ENCODE data around the gene UBFD1. TPM values are rescaled to one million over a fixed set of nuclear protein-coding genes. Genes with fewer than 3 reads are reported as not detected.
"Not testable (repeated sequence)": the region's sequence is repeated elsewhere in the genome, so short reads cannot be mapped to it uniquely, and the experiment has no call there.

UBFD1 gene
- polyA plus RNA-seq, 3 donors = 68.4 to 70.0 (median 69.8) TPM

DNA sequence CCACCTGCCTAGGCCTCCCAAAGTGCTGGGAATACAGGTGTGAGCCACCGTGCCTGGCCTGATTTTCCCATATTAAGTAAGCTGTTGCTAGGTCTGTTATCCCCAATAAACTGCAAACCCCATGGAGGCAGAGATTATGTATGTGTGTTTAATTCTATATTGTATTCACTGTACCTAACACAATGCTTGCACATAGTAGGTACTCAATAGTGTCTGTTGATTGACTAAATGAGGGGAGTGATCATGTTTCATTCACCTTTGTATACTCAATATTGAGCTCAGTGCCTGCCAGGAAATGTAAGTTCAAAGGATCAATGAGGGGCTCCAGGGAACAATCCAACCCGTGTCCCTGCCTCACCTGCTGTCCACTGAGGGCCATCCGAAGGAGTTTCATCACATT, 32.6 kb upstream of the UBFD1 start:
- DNase-seq (ENCODE audit: low read depth in 3 of 3, low spot score in 2 of 3) = no peak

DNA sequence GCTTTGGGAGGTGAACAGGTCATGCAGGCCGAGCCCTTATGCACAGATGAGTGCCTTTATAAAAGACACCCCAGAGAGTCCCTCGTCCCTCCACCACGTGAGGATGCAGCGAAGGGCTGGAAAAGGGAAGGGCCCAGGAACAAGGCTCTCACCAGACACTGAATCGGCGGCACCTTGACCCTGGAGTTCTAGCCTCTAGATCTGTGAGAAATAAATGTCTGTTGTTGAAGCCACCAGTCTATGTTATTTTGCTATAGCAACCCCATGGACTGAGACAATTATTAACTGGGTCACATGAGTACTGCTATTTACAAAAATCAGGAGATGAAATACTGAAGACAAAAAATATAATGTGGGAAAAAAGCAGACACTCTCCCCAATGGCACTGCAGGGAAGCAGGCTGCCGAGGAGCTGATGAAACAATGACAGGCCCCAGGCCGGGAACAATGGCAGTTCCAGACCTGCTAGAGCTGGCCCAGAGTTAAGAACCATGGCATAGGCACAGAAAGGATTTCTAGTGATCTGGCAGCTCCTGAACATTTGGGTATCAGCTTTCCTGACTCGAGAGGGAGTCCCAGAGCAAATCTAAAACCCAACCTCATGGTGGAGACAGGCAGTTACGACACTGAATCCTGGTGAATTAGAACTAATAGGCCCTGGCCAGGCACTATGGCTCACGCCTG, 29.4 kb upstream of the UBFD1 start:
- no peak for DNase-seq (ENCODE audit: low read depth in 3 of 3, low spot score in 2 of 3)

DNA sequence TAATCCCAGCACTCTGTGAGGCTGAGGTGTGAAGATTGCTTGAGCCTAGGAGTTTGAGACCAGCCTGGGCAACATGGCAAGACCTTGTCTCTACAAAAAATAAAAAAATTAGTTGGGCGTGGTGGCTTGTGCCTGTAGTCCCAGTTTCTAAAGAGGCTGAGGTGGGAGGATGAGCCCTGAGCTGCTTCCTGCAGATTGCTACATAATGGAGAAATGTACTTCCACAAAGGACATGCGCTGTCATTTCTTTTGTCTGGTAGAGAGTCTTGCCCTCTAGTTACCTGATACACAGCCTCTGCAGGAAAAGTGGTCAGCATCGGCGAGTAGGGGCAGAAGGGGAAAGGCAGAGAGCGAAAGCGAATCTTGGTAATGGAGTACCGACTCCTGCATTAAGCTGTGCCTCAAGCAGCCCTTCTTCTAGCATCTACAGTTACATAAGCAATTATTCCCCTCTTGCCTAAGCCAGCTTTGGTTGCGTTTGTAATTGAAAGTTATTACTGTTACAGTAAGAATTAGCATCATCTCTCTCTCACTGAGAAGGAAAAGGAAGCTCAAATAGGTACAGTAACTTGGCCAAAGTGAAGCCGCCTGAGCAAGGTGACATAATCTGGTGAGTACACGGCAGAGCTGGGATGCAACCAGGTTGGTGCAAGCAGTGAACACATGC, 28.8 kb upstream of the UBFD1 start:
- DNase-seq (ENCODE audit: low read depth in 3 of 3, low spot score in 2 of 3) = no peak

DNA sequence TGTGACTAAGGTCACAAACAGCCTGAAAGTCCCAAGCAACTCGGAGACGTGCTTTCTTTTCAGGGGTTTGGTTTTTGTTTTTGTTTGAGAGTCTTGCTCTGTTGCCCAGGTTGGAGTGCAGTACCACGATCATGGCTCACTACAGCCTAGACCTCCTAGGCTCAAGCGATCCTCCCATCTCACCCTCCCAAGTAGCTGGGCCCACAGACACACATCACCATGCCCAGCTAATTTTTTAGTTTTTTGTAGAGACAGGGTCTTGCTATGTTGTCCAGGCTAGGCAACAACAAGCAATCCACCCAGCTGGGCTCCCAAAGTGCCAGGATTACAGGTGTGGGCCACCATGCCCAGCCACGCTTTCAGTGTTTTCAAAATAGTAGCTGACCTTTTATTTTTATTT, 27.5 kb upstream of the UBFD1 start:
- DNase-seq (ENCODE audit: low read depth in 3 of 3, low spot score in 2 of 3) = no peak

DNA sequence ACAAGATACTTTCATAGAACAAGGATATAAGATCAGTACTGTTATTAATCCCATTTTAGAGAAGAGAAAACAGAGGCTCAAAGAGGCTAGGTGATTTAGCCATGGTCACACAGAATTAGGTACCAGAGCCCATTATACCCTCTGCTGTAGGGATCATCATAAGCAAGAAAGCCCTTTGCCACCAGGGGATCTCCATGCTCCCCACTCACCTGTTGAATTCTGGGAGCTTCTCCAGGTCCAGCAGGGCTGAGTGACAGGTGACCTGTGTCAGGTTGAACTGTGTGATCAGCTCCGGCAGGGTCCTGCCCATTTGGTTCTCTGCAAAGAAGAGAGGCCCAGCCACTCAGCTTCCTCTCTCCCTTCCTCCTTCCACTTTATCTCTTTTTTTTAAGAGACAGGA, 25.1 kb upstream of the UBFD1 start:
- no peak for DNase-seq (ENCODE audit: low read depth in 3 of 3, low spot score in 2 of 3)

DNA sequence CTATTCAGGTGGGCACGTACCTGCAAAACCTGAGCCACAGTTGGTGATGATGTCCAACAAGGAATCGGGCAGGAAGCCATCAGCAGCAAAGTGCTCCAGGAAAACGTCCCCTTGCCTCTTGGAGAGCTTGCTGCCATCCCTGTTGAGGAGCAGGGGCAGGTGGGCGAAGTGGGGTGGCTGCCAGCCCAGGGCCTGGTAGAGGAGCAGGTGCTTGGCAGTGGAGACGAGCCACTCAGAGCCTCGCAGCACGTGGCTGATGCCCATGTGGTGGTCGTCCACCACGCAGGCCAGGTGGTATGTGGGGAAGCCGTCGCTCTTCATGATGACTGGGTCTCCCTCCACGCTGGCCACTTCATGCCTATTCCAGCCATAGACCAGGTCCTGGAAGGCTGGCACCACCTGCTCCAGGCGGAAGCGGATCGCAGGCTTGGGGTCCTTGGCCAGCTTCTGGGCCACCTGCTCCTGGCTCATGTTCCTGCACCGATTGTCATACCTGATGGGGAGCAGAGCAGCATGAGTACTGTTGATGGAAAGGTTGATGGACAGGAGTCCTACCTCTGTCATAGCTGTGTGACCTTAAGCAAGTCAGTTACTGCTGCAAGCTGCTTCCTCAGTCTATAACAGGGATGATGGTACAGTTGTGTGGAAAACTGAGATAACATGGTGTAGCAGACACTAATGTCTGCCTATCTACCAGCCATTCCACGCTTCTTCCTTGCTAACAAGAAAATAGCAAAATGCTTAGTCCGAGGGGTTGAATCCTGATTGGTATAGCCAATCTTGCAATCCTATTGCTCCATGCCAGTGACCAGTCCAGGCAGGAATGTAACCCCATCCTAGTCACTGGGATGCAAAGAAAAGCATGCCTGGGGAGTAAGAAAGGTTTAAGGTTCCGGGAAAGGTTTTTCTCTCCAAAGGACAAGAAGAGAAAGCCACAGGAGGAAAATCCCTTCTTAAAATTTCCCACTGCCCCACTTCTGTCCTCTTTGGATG, 22.4 kb upstream of the UBFD1 start:
- no peak for DNase-seq (ENCODE audit: low read depth in 3 of 3, low spot score in 2 of 3)

DNA sequence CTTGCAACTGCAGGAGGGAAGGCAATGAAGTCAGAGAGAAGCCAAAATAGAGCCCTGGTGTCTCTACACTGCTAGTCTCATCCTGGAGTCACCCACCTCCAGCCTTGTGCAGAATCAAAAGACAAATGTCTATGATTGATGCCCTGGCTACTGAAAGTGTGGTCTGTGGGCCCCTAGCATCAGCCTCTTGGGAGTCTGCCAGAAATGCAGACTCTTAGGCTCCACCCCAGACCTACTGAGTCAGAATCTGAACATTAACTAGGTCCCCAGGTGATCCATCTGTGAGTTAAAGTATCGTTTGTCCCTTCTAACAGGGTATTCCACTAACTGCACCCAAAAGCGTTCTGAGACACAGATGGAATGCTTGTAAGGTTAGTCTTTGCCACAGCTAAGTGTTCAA, 21.6 kb upstream of the UBFD1 start:
- no peak for DNase-seq (ENCODE audit: low read depth in 3 of 3, low spot score in 2 of 3)

DNA sequence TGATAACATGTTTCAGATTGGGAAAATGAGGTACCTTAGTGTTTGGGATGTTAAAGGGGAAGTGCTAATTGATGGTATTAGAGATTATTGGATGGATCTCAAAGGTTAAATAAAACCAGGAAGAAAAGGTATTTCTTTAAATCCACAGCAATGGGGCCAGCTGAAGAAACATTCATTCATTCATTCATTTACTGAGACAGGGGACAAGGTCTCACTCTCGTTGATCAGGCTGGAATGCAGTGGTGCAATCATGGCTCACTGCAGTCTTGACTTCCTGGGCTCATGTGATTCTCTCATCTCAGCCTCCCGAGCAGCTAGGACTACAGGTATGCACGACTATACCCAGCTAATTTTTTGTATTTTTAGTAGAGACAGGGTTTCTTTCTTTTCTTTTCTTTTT, 20.1 kb upstream of the UBFD1 start:
- DNase-seq (ENCODE audit: low read depth in 3 of 3, low spot score in 2 of 3) = no peak

DNA sequence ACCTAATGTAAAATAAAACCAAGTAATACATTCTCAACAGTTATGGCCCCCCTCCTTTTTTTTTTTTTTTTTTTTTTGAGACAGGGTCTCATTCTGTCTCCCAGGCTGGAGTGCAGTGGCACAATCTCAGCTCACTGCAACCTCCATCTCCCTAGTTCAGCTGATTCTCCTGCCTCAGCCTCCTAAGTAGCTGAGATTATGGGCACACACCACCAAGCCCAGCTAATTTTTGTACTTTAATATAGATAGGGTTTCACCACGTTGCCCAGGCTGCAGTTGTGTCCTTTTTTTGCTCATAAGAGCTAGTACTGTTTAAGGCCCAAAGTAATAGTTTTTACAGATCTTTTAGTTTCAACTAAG, 18.6 kb upstream of the UBFD1 start:
- no peak for DNase-seq (ENCODE audit: low read depth in 3 of 3, low spot score in 2 of 3)

DNA sequence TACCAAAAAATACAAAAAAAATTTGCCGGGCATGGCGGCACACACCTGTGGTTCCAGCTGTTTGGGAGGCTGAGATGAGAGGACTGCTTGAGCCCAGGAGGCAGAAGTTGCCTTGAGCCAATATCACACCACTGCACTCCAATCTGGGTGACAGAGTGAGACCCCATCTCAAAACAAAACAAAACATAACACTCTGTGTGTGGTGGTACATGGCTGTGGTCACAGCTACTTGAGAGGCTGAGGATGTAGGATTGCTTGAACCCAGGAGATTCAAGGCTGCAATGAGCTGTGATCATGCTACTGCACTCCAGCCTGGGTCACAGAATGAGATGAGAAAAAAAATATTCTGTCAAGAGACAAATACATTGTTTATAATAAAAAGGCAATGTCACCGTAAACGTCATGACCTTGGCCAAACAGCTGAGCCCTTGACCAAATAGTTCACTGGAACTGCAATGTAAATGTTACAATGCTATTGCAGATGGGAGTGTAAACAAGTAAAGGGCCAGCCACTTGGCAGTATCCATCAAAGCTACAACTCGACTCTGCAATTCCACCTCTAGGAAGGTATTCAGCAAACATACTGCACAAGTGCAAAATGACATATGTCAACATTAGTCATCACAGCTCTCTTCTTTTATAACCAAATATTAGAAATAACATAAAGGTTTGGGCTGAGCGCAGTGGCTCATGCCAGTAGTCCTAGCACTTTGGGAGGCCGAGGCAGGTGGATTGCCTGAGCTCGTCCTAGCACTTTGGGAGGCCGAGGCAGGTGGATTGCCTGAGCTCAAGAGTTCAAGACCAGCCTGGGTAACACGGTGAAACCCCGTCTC, 17.3 kb upstream of the UBFD1 start:
- DNase-seq (ENCODE audit: low read depth in 3 of 3, low spot score in 2 of 3) = no peak

DNA sequence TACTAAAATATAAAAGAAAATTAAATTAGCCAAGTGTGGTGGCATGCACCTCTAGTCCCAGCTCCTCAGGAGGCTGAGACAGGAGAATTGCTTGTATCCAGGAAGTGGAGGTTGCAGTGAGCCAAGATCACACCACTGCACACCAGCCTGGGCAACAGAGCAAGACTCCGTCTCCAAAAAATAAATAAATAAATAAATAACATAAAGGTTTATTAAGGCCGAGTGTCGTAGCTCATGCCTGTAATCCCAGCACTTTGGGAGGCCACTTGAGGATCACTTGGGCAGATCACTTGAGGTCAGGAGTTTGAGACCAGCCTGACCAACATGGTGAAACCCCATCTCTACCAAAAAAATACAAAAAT, 16.7 kb upstream of the UBFD1 start:
- not testable (repeated sequence) for DNase-seq (ENCODE audit: low read depth in 3 of 3, low spot score in 2 of 3)

DNA sequence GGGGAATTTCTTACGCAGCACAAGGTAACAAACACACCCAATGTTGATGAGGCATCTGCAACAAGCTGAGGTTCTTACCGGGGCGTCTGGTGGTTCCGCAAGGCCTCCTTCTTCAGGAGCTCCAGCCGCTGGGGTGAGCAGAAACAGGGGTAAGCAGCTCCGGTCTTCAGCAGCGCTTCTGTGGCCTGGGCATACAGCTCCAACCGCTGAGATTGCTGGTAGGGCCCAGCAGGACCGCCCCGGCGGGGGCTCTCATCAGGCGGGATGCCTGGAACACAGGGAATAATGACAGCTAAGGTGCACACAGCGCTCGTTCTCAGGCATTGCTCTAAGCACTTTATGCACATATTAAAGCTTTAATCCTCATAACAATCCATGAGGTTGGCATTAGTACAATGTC, 13.1 kb upstream of the UBFD1 start:
- no peak for DNase-seq (ENCODE audit: low read depth in 3 of 3, low spot score in 2 of 3)

DNA sequence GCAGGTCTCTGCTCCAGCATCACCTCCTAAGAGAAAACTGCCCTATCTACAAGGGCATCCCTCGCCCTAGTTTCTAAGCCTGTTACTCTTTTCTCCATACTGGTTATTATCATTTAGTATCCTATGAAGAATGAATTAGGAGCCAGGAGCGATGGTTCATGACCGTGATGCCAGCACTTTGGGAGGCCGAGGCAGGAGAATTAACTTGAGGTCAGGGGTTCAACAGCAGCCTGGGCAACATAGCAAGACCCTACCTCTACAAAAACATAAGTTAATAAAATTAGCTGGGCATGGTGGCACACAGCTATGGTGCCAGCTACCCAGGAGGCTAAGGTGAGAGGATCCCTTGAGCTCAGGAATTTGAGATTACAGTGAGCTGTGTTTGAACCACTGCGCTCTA, 7.6 kb upstream of the UBFD1 start:
- no peak for DNase-seq (ENCODE audit: low read depth in 3 of 3, low spot score in 2 of 3)

DNA sequence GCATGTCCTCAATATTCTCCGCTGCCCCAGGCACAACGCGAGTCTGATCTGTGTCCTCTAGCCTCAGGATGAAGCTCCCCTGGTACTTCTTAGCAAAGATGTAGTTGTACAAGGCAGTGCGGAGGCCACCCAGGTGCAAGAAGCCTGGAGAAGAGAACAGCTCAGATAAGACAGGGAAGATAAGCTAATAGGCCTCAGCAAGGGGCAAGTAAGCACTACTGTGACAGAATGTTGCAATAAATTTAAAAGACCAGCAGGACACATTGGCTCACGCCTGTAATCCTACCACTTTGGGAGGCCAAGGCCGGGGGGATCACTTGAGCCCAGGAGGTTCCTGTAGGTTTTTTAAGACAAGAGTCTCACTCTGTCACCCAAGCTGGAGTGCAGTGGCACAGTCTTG, 5.4 kb upstream of the UBFD1 start:
- no peak for DNase-seq (ENCODE audit: low read depth in 3 of 3, low spot score in 2 of 3)

DNA sequence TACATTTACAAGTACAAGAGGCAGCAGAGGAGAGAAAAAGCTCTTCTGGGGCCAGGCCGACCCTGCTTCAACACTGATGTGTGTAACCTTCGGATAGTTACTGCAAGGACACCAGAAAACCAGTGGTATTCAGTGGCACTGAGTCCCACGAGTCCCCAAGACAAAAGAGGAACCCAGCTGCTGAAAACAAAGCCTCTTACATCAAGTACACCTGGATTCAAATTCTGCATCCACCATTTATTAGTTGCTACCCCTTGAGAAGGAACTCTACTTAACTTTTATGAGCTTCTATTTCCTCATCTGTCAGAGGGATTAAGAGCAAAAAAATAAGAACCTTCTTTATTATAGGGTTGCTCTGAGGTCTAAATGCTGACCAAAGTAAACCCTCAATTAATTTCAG, 3.0 kb upstream of the UBFD1 start:
- DNase-seq (ENCODE audit: low read depth in 3 of 3, low spot score in 2 of 3) = no peak

DNA sequence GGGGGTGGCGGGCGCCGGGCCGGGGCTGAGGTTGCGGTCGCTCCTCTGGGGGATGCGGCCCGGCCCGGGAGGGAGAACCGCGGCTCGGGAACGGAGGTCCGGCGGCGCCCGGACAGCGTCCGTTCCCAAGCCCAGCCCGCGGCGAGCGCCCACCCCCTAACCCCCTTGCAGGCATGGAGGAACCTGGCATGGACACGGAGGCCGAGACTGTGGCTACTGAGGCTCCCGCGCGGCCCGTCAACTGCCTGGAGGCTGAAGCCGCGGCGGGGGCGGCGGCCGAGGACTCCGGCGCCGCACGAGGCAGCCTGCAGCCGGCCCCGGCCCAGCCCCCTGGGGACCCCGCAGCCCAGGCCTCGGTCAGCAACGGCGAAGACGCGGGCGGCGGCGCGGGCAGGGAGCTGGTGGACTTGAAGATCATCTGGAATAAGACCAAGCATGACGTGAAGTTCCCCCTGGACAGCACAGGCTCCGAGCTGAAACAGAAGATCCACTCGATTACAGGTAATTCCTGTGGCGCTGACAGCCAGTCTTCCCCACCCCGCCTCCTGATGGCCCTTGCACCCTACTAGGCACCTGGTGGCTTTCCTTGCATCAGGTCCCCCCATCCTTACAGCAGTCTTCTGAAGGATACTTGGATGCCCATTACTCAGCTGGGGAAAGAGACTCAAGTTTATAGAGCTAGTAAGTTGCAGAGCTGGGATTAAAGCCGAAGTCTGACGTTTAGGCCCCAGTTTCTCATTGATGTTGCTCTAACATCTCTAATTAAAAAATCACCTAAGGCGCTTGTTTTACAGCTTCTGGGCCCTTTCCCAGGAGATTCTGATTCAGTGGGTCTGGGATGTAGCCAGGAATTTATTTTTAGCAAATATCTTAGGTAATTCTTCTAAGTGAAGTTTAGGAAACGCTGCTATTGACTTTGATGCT, 514 bp downstream of the UBFD1 start:
- DNase-seq (ENCODE audit: low read depth in 3 of 3, low spot score in 2 of 3) = no peak

DNA sequence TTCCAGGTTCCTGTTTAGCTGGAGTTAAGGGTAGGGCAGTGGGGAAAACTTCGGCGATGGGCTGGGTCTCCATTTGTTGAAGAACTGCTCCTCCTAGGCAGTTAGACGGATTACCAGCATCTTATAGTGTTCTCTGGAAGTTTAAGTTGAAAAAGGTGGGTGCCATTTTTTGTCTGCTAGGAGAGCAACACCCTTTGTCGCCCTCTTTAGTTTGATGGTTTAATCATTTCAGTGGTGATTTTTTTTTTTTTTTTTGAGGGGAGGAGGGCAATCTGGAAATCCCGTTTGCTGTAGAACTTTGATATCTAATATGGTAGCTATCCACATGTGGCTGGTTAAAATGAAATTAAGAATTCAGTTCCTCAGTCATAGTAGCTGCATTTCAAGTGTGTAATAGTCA, 4.1 kb downstream of the UBFD1 start:
- DNase-seq (ENCODE audit: low read depth in 3 of 3, low spot score in 2 of 3) = no peak

DNA sequence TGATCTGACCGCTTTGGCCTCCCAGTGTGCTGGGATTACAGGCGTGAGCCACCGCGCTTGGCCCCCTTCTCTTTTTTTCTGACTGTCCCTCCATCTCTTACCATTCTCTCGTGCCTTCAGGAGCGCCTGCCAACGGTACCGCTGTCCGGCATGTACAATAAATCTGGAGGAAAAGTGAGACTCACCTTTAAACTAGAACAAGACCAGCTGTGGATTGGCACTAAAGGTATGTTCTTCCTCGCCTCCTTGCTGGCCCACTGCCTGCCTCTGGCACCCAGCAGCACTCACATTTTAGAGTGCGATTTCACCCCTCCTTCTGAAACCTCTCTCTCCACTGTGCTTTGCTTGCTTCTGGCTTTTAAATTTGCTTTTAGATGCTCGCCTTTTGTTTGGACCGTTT, 5.0 kb downstream of the UBFD1 start:
- no peak for DNase-seq (ENCODE audit: low read depth in 3 of 3, low spot score in 2 of 3)

DNA sequence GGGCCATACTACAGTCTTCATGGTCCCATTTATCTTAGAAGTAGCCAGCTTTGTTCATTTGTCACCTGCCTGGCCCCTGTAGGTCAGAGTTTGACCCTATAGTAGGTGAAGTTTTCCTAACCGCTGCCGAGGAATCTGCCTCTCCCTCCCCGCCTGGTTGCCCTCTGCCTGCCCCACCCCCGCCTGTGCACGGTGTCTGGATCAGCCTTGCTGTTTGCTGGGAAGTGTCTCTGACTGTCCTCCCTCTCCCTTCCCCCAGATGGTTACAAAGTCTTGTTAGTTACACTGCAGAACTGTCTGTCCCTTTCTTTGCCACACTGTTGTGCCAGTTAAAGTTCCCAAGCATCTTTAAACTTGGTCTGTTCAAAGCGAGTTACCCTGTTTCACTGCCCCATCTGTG, 5.7 kb downstream of the UBFD1 start:
- no peak for DNase-seq (ENCODE audit: low read depth in 3 of 3, low spot score in 2 of 3)

All from right renal cortex interstitium (tissue), 3 donors.